Liver (tissue), 9 donors: ENCODE measurements around the gene PGBD2. TPM values are rescaled to one million over a fixed set of nuclear protein-coding genes. Genes with fewer than 3 reads are reported as not detected.

Experiments used
- DNase-seq: peaks from one replicate; pipeline ENCODE4 v3.0.0-alpha.2; 2017; ENCODE audit warnings: low spot score
- H3K27ac ChIP-seq, 2 donors: one replicate each; pipeline ENCODE4 v1.7.0; 2013; ENCODE audit warnings: inconsistent platforms in 2 of 2, low read length in 2 of 2, control low read depth in 1 of 2, low read depth in 1 of 2, mild to moderate bottlenecking in 1 of 2
- H3K27me3 ChIP-seq, 4 donors: one replicate each; pipeline versions ENCODE4 v1.6.1 to v1.7.0; 2013; ENCODE audit warnings: low read length in 3 of 4, inconsistent platforms in 1 of 4, mild to moderate bottlenecking in 1 of 4, moderate library complexity in 1 of 4; ENCODE audit not compliant: control insufficient read depth in 4 of 4, insufficient read depth in 4 of 4
- H3K36me3 ChIP-seq, 4 donors: one replicate each; pipeline versions ENCODE4 v1.6.1 to v1.7.0; 2013; ENCODE audit warnings: low read length in 3 of 4, mild to moderate bottlenecking in 3 of 4, low read depth in 1 of 4, moderate library complexity in 1 of 4; ENCODE audit not compliant: control insufficient read depth in 4 of 4, insufficient read depth in 3 of 4
- H3K4me1 ChIP-seq, 4 donors: one replicate each; pipeline versions ENCODE4 v1.6.1 to v1.7.0; 2013; ENCODE audit warnings: low read length in 3 of 4, mild to moderate bottlenecking in 3 of 4, moderate library complexity in 1 of 4; ENCODE audit not compliant: control insufficient read depth in 4 of 4, insufficient read depth in 4 of 4
- H3K4me3 ChIP-seq, 3 donors: one replicate each; pipeline versions ENCODE4 v1.6.1 to v1.7.0; 2013; ENCODE audit warnings: low read length in 3 of 3, control low read depth in 1 of 3, low read depth in 1 of 3, mild to moderate bottlenecking in 1 of 3
- H3K9ac ChIP-seq, 2 donors: one replicate each; pipeline ENCODE4 v1.7.0; 2013; ENCODE audit warnings: low read length in 2 of 2, mild to moderate bottlenecking in 2 of 2, moderate library complexity in 2 of 2, control low read depth in 1 of 2, low read depth in 1 of 2
- H3K9me3 ChIP-seq, 4 donors: one replicate each; pipeline versions ENCODE4 v1.6.1 to v1.7.0; 2013; ENCODE audit warnings: low read length in 3 of 4; ENCODE audit not compliant: control insufficient read depth in 4 of 4
- ATF3 ChIP-seq: IDR thresholded peaks from 2 replicates; pipeline ENCODE4 v1.6.1; 2016; ENCODE audit warnings: antibody characterized with exemption
- CTCF ChIP-seq: fragments of 150-350 bp; IDR thresholded peaks from 2 replicates; pipeline ENCODE4 v1.5.1; 2017; ENCODE audit warnings: improper control_type of control experiment, low read depth, low read length; ENCODE audit not compliant: missing input control
- EGR1 ChIP-seq, 2 donors: IDR thresholded peaks; 2 replicates each; pipeline ENCODE4 v1.6.1; 2016 to 2018; ENCODE audit warnings: antibody characterized with exemption in 2 of 2, low read depth in 2 of 2
- FOXA1 ChIP-seq: IDR thresholded peaks from 2 replicates; pipeline ENCODE4 v1.6.1; 2016; ENCODE audit warnings: antibody characterized with exemption
- FOXA2 ChIP-seq: IDR thresholded peaks from 2 replicates; pipeline ENCODE4 v1.6.1; 2016; ENCODE audit warnings: antibody characterized with exemption
- GABPA ChIP-seq, 2 donors: IDR thresholded peaks in 1 of 2; conservative IDR thresholded peaks in 1 of 2; 2 replicates each; pipeline ENCODE4 v1.6.1; 2016; ENCODE audit warnings: antibody characterized with exemption in 2 of 2, mild to moderate bottlenecking in 1 of 2, moderate library complexity in 1 of 2
- HNF4A ChIP-seq, 2 donors: conservative IDR thresholded peaks; 2 replicates each; pipeline ENCODE4 v1.6.1; 2016; ENCODE audit warnings: antibody characterized with exemption in 2 of 2, mild to moderate bottlenecking in 2 of 2
- HNF4G ChIP-seq: IDR thresholded peaks from 2 replicates; pipeline ENCODE4 v1.6.1; 2016; ENCODE audit warnings: antibody characterized with exemption
- JUND ChIP-seq, 2 donors: IDR thresholded peaks; 2 replicates each; pipeline ENCODE4 v1.6.1; 2016; ENCODE audit warnings: antibody characterized with exemption in 2 of 2
- NR2F2 ChIP-seq: IDR thresholded peaks from 2 replicates; pipeline ENCODE4 v1.6.1; 2016; ENCODE audit warnings: antibody characterized with exemption
- RAD21 ChIP-seq, 2 donors: IDR thresholded peaks; 2 replicates each; pipeline ENCODE4 v1.6.1; 2016; ENCODE audit warnings: antibody characterized with exemption in 2 of 2, mild to moderate bottlenecking in 2 of 2
- RXRA ChIP-seq, 2 donors: IDR thresholded peaks; 2 replicates each; pipeline ENCODE4 v1.6.1; 2017 to 2018; ENCODE audit warnings: antibody characterized with exemption in 2 of 2, mild to moderate bottlenecking in 1 of 2
- SP1 ChIP-seq: IDR thresholded peaks from 2 replicates; pipeline ENCODE4 v1.6.1; 2018; ENCODE audit warnings: antibody characterized with exemption, mild to moderate bottlenecking
- TAF1 ChIP-seq: conservative IDR thresholded peaks from 2 replicates; pipeline ENCODE4 v1.6.1; 2016; ENCODE audit warnings: antibody characterized with exemption, mild to moderate bottlenecking
- YY1 ChIP-seq: IDR thresholded peaks from 2 replicates; pipeline ENCODE4 v1.6.1; 2016; ENCODE audit warnings: antibody characterized with exemption, mild to moderate bottlenecking
- WGBS: extraction: QIAGEN DNeasy Blood & Tissue Kit; methylation state at CpG from one replicate; pipeline ENCODE4 v1.1.7; 2013; 5-methylcytosine and 5-hydroxymethylcytosine counted together
- polyA plus RNA-seq, 2 donors: library from polyadenylated mRNA; stranded (reverse) in 1 of 2; unstranded in 1 of 2; fragments of 200-250 nt in 1 of 2; fragments of >200 nt in 1 of 2; fragmentation: Nextera tagmentation in 1 of 2; extraction: Ambion mirVana in 1 of 2; gene quantifications; one replicate each; pipeline versions ENCODE4 v1.2.1 to v1.2.3, GENCODE V29; 2013 to 2015
- total RNA-seq, 2 donors: library from RNA; depleted of rRNA; stranded (reverse); fragments of >200 nt; gene quantifications; one replicate each; pipeline ENCODE4 v1.2.3, GENCODE V29; 2014
- TF ChIP-seq, protein P1 (sequence below): IDR thresholded peaks from 2 replicates; pipeline ENCODE4 v1.6.1; 2016; ENCODE audit warnings: antibody characterized with exemption
- TF ChIP-seq, protein P2 (sequence below): IDR thresholded peaks from 2 replicates; pipeline ENCODE4 v1.6.1; 2016; ENCODE audit warnings: antibody characterized with exemption
- donor health status: healthy.
- donor health status: healthy.
- donor health status: healthy.
- donor health status: healthy.
- donor health status: healthy.

The PGBD2 gene
- total and polyA plus RNA-seq, 4 donors: 2.6 to 11.1 (median 4.7) TPM

DNA sequence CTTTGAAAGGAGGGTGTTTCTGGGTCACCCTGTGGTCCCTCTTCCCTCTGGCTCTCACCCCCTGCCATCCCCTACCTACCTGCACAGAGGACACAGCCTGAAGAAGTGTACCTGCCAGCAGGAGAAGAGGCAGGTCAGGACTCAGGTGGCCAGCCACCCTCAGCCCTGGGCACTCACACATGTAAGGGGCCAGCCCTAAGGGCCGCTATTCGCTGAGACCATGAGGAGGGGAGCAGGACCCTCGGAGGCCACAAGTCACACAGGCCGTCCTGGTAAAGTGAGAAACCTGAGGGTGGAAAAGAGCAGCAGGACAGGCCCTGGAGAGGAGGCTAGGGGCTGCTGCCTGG, 48.3 kb upstream of the PGBD2 start:
- DNase-seq: no peak
- H3K27ac ChIP-seq: peak overlapping the region in 1 of 2 donors; percentile 91
- peak overlapping the region; percentile 36 to 90 (median 66) for H3K4me3 ChIP-seq
- peaks cover 4 to 22% (median 12%) of the 10 kb centered on the region in 4 donors for H3K4me1 ChIP-seq
- no peak for TF ChIP-seq FOXA2
- H3K36me3 ChIP-seq: peaks cover 0 to 3% (median 0%) of the 10 kb centered on the region in 4 donors
- 42% methylated on average over 4 of the region's 4 CpGs for WGBS
- no peaks in the 10 kb centered on the region for H3K27me3 ChIP-seq
- no peaks in the 10 kb centered on the region for H3K9me3 ChIP-seq
- peak overlapping the region; percentile 4 to 70 for H3K9ac ChIP-seq

DNA sequence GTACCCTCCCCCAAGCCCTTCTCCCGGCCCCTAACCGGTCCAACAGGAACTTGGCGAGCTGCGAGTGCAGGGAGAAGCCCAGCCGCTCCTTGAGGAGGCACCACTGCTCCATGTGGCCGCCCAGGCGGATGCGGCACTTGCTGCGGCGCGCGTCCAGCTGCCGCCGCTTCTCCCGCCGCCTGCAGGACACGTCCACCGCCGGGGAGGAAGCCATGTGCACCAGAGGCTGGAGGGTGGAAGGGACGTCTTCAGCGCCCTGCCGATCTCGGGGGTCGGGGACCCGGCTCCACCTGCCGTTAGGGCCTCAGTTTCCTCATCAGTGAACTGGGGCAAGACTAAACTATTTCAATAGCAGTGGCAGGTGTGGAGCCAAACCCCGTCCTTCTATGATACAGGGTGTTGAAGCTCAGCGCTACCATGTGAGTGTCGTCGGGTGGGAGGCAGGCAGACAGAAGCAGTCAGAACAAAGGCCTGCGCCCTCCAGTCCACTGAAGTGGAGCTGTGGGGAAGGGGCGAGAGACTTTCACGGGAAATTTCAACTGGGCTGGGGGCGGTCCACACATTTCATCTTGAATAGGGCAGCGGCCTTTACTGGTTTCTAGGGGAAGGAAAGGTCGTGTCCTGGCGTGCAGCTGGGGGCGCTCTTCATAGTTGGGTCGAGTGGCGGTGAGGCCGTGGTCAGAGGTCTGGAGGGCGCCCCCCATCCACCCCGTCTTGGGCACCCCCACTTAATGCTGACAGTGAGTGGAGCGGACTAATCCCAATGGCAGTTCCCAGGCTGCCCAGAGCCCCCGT, 47.7 kb upstream of the PGBD2 start:
- TF ChIP-seq JUND (IDR thresholded peaks at IDR 0.05) (no peak), SP1 (no peak), CTCF (peak; percentile 24), FOXA1 (no peak), EGR1 (IDR thresholded peaks at IDR 0.05; ENCODE audit: low read depth in 2 of 2) (no peak)
- H3K4me1 ChIP-seq: peaks cover 5 to 27% (median 15%) of the 10 kb centered on the region in 4 donors
- H3K4me3 ChIP-seq: peak overlapping the region; percentile 36 to 90 (median 66)
- WGBS: 3% methylated on average over 45 of the region's 45 CpGs
- H3K27me3 ChIP-seq: no peaks in the 10 kb centered on the region
- H3K9me3 ChIP-seq: no peaks in the 10 kb centered on the region
- peak overlapping the region; percentile 4 to 70 for H3K9ac ChIP-seq
- peak; percentile 67 for DNase-seq
- H3K36me3 ChIP-seq: peaks cover 0 to 3% (median 0%) of the 10 kb centered on the region in 4 donors
- H3K27ac ChIP-seq: peak overlapping the region; percentile 91

- 4% methylated on average over 62 of the region's 62 CpGs for WGBS
- peak within 1 kb of the TSS; percentile 94 to 97 for H3K9ac ChIP-seq
- TF ChIP-seq ATF3: no peak
- TF ChIP-seq FOXA1: peak; percentile 9
- no peak for TF ChIP-seq RXRA (IDR thresholded peaks at IDR 0.05)
- no peak for TF ChIP-seq JUND (IDR thresholded peaks at IDR 0.05)
- no peak for TF ChIP-seq HNF4A (conservative IDR thresholded peaks at IDR 0.05)
- peak; percentile 23 for TF ChIP-seq YY1
- peak; percentile 51 for TF ChIP-seq SP1
- TF ChIP-seq FOXA2: no peak
- TF ChIP-seq TAF1: no peak
- TF ChIP-seq RAD21 (IDR thresholded peaks at IDR 0.05): peak in 1 of 2 donors; percentile 23
- peak in 1 of 2 donors; percentile 77 for TF ChIP-seq EGR1 (IDR thresholded peaks at IDR 0.05; ENCODE audit: low read depth in 2 of 2)
- TF ChIP-seq NR2F2: no peak
- no peak for TF ChIP-seq HNF4G
- peak in 1 of 2 donors; percentile 85 for TF ChIP-seq GABPA (IDR thresholded peaks at IDR 0.05 in 1 of 2, conservative IDR thresholded peaks at IDR 0.05 in 1 of 2)
- TF ChIP-seq, protein P1, sequence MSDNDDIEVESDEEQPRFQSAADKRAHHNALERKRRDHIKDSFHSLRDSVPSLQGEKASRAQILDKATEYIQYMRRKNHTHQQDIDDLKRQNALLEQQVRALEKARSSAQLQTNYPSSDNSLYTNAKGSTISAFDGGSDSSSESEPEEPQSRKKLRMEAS: peak; percentile 79
- no peak for TF ChIP-seq CTCF
- TF ChIP-seq, protein P2, sequence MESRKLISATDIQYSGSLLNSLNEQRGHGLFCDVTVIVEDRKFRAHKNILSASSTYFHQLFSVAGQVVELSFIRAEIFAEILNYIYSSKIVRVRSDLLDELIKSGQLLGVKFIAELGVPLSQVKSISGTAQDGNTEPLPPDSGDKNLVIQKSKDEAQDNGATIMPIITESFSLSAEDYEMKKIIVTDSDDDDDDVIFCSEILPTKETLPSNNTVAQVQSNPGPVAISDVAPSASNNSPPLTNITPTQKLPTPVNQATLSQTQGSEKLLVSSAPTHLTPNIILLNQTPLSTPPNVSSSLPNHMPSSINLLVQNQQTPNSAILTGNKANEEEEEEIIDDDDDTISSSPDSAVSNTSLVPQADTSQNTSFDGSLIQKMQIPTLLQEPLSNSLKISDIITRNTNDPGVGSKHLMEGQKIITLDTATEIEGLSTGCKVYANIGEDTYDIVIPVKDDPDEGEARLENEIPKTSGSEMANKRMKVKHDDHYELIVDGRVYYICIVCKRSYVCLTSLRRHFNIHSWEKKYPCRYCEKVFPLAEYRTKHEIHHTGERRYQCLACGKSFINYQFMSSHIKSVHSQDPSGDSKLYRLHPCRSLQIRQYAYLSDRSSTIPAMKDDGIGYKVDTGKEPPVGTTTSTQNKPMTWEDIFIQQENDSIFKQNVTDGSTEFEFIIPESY: no peak
Observed at GRCh38 chr1:248858891-248859889, 46.8 kb upstream of the PGBD2 start, which contains the start of gene ZNF692. TSS of gene ZNF692 (minus strand) at chr1:248859085. CDS start at chr1:248858309, 776 bp downstream.

More at GRCh38 chr1:248858891-248859889, 46.8 kb upstream of the PGBD2 start, which contains the start of gene ZNF692:
- peak; percentile 97 for DNase-seq
- Histone ChIP-seq H3K4me1 (peaks cover 9 to 33% (median 19%) of the 10 kb centered on the region in 4 donors), H3K4me3 (peak within 1 kb of the TSS; percentile 66 to 95 (median 90)), H3K27ac (peak within 1 kb of the TSS; percentile 91), H3K9me3 (no peaks in the 10 kb centered on the region), H3K36me3 (no peaks in the 10 kb centered on the region), H3K27me3 (no peaks in the 10 kb centered on the region)
